ENCODE data around the gene MYO18B.

DNA sequence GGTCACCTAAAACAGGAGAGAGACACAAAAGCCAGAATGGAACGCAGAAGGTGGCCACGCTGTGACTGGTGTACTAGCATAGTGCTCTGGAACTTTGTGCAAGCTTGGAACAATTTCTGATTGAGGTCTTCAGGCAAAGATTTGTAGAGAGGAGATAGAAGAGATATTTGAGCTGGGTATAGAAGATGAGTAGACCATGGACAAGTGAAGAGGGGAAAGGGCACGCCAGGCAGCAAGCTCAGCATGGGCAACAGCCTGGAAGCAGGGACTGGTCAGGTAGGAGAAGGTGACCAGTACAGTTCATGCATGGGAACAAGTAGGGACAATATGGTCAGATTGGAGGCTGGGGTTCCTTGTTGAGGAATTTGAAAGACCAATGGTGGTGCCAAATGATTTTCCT lies 24.4 kb downstream of the MYO18B start:
- TF ChIP-seq, protein P1, sequence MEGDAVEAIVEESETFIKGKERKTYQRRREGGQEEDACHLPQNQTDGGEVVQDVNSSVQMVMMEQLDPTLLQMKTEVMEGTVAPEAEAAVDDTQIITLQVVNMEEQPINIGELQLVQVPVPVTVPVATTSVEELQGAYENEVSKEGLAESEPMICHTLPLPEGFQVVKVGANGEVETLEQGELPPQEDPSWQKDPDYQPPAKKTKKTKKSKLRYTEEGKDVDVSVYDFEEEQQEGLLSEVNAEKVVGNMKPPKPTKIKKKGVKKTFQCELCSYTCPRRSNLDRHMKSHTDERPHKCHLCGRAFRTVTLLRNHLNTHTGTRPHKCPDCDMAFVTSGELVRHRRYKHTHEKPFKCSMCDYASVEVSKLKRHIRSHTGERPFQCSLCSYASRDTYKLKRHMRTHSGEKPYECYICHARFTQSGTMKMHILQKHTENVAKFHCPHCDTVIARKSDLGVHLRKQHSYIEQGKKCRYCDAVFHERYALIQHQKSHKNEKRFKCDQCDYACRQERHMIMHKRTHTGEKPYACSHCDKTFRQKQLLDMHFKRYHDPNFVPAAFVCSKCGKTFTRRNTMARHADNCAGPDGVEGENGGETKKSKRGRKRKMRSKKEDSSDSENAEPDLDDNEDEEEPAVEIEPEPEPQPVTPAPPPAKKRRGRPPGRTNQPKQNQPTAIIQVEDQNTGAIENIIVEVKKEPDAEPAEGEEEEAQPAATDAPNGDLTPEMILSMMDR (IDR thresholded peaks at IDR 0.05), result no peak
- TF ChIP-seq POLR2A (IDR thresholded peaks at IDR 0.05), result no peak

Data from ovary (tissue), 3 donors.